ENCODE measurements around the gene CALN1.
"Not testable (repeated sequence)": the region's sequence is repeated elsewhere in the genome, so short reads cannot be mapped to it uniquely, and the experiment has no call there.

CALN1 gene

DNA sequence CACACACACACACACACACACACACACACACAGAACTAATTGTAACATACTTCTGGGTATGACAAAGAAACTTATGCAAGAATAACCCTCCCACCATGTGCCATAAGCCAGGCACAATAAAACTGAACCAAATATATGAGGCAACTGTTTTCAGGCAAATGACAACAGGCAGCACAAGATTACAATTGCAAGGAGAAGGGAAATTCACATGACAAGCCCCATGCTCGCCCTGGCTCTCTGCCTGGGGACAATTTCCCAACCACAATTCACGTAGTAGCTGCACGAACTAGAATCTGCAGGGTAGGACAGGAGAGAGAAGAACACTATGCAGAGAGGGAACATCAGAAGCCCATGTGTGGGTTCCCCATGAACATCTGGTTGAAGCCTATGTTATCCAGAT is 143.3 kb downstream of the CALN1 start:
- peak in 2 of 58 donors; percentile 2 to 21 for DNase-seq

DNA sequence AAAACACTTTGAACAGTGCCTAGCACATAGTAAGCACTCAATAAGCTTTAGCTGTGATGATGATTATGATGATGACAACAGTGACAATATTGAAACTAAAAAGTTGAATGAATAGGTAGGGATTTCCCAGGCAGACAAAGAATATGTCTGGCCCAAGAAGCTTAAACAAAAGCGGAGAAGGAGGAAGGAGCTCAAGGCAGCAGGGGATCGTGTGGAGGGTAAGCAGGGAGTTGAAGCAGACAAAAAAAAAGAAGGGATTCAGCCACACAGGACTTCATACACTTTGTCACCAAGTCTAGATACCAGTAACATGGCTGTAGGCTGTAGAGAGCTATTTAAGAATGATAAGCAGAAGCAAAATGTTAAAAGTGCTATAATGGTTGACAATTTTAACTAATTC is 144.0 kb downstream of the CALN1 start:
- no peak for DNase-seq

DNA sequence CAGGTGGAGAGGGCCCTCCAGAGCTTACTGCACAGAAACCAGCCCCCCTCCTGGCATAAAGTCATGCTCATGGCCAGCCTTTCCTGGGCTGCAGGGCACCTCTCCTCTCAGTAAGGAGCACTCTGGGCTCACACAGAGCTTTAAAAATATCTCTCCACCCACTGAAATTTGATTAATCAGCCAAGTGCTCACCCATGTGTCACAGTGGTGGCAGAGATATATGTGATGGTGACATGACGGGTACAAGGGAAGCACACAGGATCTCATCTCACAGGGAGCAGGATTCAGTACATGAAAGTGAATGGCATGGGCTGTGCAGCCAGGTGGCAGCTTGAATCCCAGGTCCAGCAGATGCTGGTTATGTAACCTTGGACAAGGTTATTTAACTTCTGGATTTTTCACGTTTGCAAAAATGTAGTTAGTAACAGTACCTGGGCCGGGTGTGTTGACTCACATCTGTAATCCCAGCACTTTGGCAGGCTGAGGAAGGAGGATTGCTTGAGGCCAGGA is 144.8 kb downstream of the CALN1 start:
- peak in 1 of 58 donors; percentile 28 for DNase-seq

DNA sequence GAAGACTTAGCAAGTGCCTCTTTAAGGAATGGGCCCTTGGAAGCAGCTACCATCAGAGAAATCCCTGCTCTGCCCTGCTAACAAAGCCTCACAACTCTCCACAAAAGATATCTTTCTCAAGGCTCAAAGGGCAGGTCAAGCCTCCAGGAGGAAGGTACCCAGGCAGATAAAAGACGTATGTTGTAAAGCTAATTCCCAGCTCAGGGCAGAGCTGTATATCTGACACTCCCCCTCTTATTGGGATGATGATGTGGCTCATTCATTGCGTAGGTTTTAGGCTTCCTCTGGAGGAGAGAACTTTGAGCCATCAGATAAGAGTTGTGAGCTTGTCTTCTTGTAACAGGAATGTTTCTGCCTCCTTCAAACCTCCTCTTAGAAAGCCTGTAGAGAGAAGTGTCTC is 145.4 kb downstream of the CALN1 start:
- DNase-seq: no peak

DNA sequence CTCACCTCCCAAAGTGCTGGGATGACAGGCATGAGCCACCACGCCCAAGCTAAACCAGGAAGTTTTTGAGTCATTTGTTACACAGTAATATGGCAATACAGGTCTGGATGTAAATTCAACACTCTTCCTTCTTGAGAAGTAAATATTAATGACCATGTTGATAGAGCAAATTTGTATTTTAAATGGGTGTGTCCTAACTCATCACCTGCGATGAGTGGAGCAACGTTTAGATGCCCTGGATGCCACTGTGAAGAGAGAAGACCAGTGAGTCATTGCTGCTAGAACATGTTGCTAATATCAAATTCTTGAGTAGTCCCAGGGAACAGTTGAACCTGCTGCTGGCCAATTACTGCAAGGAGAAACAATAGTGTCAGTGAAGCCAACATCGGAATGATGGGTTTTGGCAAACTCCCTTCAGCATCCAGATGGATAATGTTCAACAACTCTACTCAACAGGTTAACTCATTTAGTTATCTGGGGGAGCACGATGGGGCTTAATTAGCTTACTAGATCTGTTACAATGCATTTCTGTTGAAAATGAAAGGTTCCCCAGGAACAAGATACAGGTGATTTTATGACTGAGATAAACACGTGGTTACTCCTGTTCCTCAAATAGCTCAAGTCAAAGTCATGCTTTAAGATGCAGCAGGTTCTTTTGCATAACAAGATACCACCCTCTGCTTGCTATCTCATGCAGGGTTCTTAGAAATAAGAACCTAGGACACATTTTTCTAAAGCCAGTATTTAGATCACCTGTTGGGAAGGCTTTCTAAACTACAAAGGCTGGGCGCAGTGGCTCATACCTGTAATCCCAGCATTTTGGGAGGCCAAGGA is 146.8 kb downstream of the CALN1 start:
- DNase-seq: no peak

DNA sequence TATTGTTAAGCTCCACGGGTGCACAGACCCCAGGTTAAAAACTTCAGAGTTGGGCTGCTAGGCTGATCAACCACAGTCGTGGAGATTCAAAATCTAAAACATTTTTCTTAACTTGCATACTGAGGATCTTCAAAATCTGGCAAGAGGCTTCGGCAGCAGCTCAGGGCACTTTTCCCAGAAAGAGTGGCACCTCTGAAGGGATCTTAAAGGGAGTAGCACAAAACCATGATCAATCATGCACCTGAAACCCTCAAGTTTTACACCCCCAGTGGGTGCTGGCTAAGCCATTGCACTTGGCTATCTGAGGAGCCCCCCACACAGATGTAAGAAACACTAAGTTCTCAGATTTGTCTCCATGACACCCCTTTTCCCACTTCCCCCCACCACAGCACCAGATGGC is 151.7 kb downstream of the CALN1 start:
- peak in 1 of 58 donors; percentile 0 for DNase-seq

DNA sequence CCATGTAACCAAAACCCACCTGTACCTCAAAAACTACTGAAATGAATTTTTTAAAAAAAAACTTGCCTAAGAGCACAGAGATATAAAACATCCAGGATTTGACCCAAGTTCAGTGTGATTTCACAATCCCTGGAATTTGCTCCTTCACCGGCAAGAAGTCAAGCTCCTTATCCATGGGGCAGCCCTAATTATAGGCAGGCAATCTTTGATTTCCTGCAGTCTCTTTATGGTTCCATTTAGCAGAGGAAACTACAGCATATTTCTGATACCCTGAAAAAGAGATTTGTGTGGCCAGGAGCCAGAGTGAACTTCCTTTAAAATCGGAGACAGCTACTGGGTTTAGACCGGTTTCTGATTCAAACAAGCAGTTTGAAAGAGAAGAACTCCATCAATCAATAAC is 154.1 kb downstream of the CALN1 start:
- no peak for DNase-seq

DNA sequence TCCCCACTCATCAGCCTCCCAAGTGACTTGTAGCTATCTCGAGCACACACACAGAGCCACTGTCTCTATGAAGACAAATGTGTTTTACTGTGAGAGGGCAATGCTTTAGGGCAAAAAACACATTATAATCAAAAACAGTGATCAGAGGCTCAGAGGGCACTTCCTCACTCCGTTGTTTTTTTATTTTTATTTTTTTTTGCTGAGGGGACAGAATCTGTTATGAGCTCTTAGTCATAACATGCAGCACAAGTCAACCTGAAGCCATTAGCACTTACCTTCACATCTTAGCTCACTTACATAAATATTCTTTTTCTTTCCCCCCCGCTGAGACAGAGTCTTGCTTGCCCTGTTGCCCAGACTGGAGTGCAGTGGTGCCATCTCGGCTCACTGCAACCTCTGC is 157.7 kb downstream of the CALN1 start:
- DNase-seq: no peak

DNA sequence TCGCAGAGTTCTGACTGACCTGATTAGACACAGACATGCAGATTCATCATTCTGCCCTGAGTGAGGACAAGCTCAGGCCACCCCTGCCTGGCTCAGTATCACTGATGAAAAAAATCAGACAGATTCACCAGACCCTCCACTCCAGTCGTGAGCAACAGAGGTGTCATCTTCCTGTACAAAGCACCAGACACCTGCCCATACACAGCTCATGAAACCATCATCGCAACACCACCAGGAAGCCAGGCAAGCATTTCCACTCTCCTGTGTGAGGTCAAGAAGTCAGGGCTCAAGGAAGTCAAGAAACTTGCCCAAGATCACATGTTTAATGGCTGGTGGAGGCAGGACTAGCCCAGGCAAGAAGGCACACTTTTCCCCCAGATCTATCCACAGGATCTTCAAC is 163.0 kb downstream of the CALN1 start:
- DNase-seq: no peak

DNA sequence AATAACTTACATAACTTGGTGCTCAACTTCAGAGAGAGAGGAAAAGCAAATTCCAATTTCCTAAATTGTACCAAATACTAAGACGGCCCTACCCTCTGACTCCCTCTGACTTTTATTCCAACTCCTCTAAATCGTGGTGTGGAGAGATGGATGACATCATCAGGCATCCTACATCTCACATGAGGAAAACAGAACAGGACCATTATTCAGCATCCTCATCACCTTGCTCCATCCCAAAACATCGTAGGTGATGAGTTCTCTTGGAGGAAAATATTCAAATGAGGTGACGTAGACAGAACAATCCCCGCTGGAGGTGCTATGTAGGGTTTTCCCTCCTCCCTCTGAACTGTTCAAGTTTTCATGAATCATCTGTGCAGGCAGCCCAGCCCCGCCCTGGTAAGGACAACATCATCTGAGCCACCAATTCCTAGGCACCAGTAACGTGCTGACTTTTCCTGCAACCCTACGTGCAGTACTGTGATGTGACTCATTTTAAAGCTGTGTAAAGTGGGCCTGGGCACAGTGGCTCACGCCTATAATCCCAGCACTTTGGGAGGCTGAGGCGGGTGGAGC is 167.2 kb downstream of the CALN1 start:
- DNase-seq: peak in 1 of 58 donors; percentile 24

DNA sequence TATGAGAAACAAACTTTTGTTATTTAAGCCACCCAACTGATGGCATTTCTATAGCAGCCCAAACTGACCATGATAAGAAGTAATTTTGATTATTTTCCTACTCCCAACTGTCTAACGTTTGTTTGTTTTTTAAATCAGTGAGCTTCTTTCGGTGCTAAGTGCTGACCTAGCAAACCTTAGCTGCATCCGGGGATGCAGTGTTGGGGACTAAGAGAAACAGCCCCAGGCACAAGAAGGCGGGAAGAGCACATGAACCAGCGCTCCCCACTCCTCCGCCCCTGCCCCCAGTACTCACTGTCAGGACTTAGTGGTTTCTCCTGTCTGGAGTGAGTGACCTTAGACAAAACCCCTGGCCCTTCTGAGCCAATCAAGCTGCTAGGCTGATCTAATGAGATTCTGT is 168.8 kb downstream of the CALN1 start:
- no peak for DNase-seq

DNA sequence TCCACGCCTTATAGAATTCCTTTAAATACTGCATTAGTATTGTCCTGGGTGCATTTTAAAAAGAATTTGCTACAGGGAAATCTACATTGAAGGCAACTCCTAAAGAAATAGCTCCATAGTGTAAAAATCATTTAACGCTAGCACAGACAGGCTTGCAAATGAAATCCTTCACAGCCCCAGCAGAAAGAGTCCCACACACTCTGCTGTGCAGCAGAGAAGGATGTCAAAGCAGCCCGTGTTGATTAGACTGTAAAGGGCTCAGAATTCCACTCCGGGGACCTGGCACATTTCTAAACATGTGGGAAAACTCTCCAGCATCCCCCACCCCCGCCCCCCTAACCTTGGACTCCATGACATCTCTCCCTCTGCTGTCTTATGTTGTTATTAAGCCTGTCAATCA is 176.8 kb downstream of the CALN1 start:
- peak in 1 of 58 donors; percentile 2 for DNase-seq

DNA sequence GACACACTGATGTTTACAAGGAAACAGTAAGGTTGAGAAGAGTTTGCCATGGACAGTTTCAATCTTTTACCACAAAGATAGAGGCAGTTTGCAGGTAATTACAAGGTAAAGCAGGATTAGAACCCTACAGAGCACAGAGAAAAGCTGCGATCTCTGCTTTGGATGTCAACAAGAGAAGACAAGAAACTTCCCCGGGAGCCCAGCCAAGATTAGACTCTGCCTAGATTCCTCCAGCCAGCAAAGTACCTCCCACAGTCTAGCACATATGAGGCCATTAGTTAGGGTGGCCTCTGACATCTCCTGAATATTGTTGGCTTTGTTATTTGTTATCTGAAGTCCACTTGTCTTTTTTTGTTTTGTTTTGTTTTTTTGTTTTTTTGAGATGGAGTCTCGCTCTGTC is 178.1 kb downstream of the CALN1 start:
- DNase-seq: peak in 1 of 58 donors; percentile 2

DNA sequence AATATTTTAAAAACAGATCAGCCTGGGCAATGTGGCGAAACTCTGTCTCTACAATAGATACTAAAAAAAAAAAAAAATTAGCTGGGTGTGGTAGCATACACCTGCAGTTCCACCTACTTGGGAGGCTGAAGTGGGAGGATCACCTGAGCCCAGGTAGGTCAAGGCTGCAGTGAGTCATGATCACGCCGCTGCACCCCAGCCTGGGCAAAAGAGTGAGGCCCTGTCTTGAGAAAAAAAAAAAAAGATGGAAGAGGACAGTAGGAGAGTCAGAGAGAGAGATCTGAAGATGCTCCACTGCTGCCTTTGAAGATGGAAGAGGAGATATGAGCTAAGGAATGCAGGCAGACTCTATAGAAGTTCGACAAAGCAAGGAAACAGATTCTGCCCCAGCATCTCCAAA is 181.9 kb downstream of the CALN1 start:
- no peak for DNase-seq

DNA sequence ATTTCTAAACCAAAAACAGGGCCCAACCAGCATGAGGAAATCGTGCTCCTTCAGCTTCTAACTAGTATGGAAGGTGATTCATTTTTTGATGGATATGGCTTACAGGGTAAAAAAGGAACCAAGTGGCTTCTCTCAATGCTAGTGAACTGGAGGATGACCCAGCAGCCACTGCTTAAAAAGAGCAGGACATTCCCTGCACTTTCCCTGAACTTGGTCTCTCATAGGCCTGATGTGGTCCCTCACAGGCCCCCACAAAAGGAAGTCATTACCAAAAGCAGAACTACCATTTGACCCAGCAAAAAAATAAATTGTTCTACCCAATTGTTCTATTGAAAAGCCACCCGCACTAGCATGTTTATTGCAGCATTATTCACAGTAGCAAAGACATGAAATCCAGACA is 188.8 kb downstream of the CALN1 start:
- DNase-seq: no peak

DNA sequence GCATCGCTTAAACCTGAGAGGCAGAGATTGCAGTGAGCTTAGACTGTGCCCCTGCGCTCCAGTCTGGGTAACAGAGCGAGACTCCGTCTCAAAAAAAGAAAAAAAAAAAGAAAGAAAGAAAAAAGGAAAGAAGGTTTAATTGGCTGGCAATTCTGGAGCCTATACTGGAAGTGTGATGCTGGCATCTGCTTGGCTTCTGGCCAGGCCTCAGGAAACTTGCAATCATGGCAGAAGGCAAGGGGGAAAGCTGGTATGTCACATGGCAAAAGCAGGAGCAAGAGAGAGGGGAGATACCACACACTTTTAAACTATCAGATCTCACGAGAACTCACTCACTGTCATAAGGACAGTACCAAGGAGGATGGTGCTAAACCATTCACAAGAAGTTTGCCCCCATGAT is 190.0 kb downstream of the CALN1 start:
- DNase-seq: peak in 2 of 58 donors; percentile 2 to 4

DNA sequence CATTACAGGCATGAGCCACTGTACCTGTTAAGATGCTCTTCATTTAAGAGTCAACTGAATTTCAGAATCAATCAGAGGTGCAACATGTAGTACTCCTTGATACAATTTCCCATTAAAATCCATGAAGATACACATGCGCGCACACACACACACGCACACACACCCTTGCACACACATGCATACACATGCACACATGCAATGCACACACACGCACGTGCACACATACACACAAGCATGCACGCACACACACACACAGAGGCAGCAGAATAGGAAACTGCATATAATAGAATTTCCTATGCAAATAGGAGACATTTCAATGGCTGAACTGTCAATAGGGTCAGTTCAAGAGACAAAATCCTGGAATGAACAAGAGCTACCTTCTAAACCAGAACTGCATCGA is 192.6 kb downstream of the CALN1 start:
- DNase-seq: no peak

DNA sequence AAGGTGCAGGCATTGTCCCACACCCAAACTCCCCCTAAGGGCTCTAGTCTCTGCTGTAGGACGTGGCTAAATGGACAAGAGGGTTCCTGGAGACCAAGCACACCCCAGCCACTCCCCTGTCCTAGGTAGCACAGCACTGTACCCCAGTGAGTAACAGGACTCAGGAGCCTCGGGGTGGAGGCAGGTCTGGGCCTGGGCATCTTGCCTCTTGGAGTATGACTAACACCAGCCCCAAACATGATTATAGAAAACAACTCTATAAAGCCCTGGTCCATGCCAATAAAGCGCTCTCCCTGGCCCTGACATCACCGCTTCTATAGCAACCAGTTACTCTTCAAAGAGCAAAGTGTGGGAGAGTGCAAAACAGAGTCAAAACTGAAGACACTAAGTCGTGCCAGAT is 195.0 kb downstream of the CALN1 start:
- DNase-seq: peak in 1 of 58 donors; percentile 5

DNA sequence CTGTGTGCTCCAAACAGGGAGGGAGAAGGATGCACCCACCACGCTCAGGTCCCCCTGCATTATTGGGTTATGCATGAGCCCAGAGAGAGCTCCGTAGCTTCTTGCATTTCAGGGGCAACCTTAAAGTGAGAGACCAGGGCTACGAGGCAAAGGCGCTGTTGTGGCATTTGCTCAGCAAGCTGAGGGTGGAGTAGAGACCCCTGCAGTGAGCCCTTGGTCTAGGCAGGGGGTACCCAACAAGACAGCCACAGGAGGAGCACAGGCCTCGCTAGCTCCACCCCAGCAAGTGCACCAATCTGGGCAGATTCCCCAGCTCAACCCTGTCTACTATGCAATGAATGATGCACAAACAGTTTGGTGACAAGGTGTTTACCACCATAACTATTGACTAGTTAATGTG is 198.4 kb downstream of the CALN1 start:
- DNase-seq: no peak

DNA sequence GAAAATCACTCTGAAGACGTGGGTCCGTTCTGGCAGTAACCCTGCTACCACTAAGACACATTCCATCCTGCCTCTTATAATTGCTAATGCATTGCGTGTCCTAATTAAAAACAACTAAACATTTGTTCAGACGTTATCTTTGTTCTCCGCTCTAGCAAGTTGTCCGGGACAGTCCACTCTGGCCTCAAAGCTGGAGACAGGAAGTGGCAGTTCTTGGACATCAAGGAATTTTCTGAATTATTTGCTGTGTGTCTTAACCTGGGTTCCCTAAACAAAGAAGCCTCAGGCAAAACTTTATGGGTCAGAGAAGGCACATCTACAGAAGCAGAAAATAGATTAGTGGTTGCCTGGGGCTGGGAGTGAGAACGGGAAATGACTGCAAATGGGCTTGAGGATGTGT is 199.1 kb downstream of the CALN1 start:
- DNase-seq: peak in 2 of 58 donors; percentile 1 to 13

DNA sequence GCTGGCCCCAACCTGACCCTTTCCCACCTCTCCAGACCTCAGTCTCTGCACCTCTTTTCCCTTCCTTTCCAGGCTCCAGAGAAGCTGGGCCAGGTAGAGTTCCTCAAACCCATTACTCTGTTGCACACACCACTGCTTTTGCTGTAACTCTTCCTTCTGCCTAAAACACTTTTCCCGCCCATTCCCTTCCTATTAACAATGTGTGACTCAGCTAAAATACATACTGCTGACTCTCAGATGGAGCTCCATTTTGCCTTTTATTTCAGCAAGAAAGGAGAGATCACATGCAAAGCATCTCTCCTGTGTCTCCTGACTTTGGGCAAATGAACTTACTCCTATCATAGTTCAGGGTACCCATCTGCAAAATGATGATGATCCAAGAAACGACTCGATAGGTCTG is 201.0 kb downstream of the CALN1 start:
- DNase-seq: no peak

DNA sequence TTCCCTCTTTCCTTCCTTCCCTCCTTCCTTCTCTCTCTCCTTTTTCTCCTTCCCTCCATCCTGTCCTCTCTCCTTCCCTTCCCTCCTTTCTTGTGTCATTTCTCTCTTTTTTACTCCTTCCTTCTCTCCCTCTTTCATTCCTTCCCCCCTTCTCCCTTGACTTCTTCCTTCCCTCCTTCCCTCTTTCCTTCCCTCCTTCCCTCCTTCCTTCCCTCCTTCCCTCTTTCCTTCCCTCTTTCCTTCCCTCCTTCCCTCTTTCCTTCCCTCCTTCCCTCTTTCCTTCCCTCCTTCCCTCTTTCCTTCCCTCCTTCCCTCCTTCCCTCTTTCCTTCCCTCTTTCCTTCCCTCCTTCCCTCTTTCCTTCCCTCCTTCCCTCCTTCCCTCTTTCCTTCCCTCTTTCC is 203.1 kb downstream of the CALN1 start:
- DNase-seq: not testable (repeated sequence)

DNA sequence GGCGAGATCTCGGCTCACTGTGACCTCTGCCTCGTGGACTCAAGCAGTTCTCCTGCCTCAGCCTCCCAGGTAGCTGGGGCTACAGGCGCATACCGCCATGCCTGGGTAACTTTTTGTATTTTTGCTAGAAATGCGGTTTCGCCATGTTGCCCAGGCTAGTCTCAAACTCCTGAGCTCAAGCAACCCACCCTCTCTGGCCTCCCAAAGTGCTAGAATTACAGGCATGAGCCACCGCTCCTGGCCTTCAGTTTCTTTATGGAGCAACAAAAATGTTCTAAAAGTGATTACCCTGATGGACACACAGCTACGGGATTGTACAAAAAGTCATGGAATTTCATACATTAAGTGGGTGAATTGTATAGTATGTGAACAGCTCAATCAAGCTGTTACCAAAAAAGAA is 216.0 kb downstream of the CALN1 start:
- DNase-seq: no peak
